GM23248 (cell line): ENCODE data around the gene ARPC5.

ENCODE experiments used
- EZH2 ChIP-seq: fragments of 200-600 bp; sonication (generic); IDR thresholded peaks from 2 replicates; pipeline ENCODE4 v1.6.1; 2018; ENCODE audit warnings: antibody characterized with exemption, mild to moderate bottlenecking; ENCODE audit not compliant: insufficient read depth, poor library complexity, severe bottlenecking
- EZH2phosphoT487 ChIP-seq: fragments of 200-600 bp; sonication (generic); IDR thresholded peaks from 2 replicates; pipeline ENCODE4 v1.6.1; 2018; ENCODE audit warnings: antibody characterized with exemption, moderate library complexity, mild to moderate bottlenecking, low read depth; ENCODE audit not compliant: insufficient read depth

- no peak for TF ChIP-seq EZH2
- no peak for TF ChIP-seq EZH2phosphoT487
Measured at GRCh38 chr1:183685112-183685713, 49.6 kb upstream of the ARPC5 start.
